ACC112 (cell line): ENCODE results near the gene CRIP1.

ENCODE experiments used
- H2AFZ ChIP-seq: fragments of 200-600 bp; sonication (generic); one replicate; pipeline ENCODE4 v1.6.0; 2017; ENCODE audit warnings: antibody characterized with exemption, low read length; ENCODE audit not compliant: unreplicated experiment
- H3K27ac ChIP-seq: fragments of 200-600 bp; sonication (generic); 2 replicates; pipeline ENCODE4 v1.5.1; 2014; ENCODE audit warnings: low read depth, mild to moderate bottlenecking, antibody characterized with exemption, low read length, moderate library complexity
- H3K27me3 ChIP-seq: fragments of 200-600 bp; sonication (generic); 2 replicates; pipeline ENCODE4 v1.6.1; 2014; ENCODE audit warnings: mild to moderate bottlenecking, antibody characterized with exemption, low read length, moderate library complexity, mixed read lengths; ENCODE audit not compliant: insufficient read depth
- H3K36me3 ChIP-seq: fragments of 200-600 bp; sonication (generic); 2 replicates; pipeline ENCODE4 v1.6.1; 2016; ENCODE audit warnings: mild to moderate bottlenecking, antibody characterized with exemption, low read length, moderate library complexity, mixed read lengths; ENCODE audit not compliant: insufficient read depth
- H3K4me1 ChIP-seq: fragments of 200-600 bp; sonication (generic); one replicate; pipeline ENCODE4 v1.6.1; 2016; ENCODE audit warnings: low read length, mixed read lengths; ENCODE audit not compliant: insufficient read depth, unreplicated experiment, control insufficient read depth
- H3K4me3 ChIP-seq: fragments of 200-600 bp; sonication (generic); 2 replicates; pipeline ENCODE4 v1.5.1; 2014; ENCODE audit warnings: mild to moderate bottlenecking, low read depth, low read length
- H3K79me2 ChIP-seq: fragments of 200-600 bp; sonication (generic); one replicate; pipeline ENCODE4 v1.6.0; 2016; ENCODE audit warnings: low read length; ENCODE audit not compliant: control insufficient read depth, unreplicated experiment, insufficient read depth

CRIP1 gene

GRCh38 chr14:105527381-105527825, 40.7 kb downstream of the CRIP1 start:
- Histone ChIP-seq H3K36me3 (no peaks in the 10 kb centered on the region), H3K4me1 (peaks cover 4% of the 10 kb centered on the region), H3K27ac (no peak overlapping the region), H3K4me3 (peak overlapping the region; percentile 86), H3K27me3 (peaks cover 16% of the 10 kb centered on the region; the same call in 1 of the 2 replicates), H2AFZ (no peak overlapping the region), H3K79me2 (no peaks in the 10 kb centered on the region)

- Histone ChIP-seq H3K27ac (no peak overlapping the region), H3K4me3 (peak overlapping the region; percentile 86), H3K79me2 (no peaks in the 10 kb centered on the region), H2AFZ (peak overlapping the region; percentile 87), H3K36me3 (no peaks in the 10 kb centered on the region), H3K27me3 (peaks cover 16% of the 10 kb centered on the region; the same call in 1 of the 2 replicates), H3K4me1 (peaks cover 4% of the 10 kb centered on the region)
Observed at GRCh38 chr14:105527826-105528585, 41.3 kb downstream of the CRIP1 start.

GRCh38 chr14:105528586-105529318, 42.1 kb downstream of the CRIP1 start:
- H3K27ac ChIP-seq, result no peak overlapping the region
- peaks cover 16% of the 10 kb centered on the region; the same call in 1 of the 2 replicates for H3K27me3 ChIP-seq
- peak overlapping the region; percentile 86 for H3K4me3 ChIP-seq
- no peaks in the 10 kb centered on the region for H3K36me3 ChIP-seq
- peak overlapping the region; percentile 93 for H2AFZ ChIP-seq
- peaks cover 4% of the 10 kb centered on the region for H3K4me1 ChIP-seq
- H3K79me2 ChIP-seq, result no peaks in the 10 kb centered on the region

GRCh38 chr14:105529319-105529568, 42.6 kb downstream of the CRIP1 start:
- no peaks in the 10 kb centered on the region for H3K79me2 ChIP-seq
- H2AFZ ChIP-seq, result no peak overlapping the region
- H3K27ac ChIP-seq, result no peak overlapping the region
- H3K36me3 ChIP-seq, result no peaks in the 10 kb centered on the region
- peaks cover 15% of the 10 kb centered on the region; the same call in 1 of the 2 replicates for H3K27me3 ChIP-seq
- peaks cover 4% of the 10 kb centered on the region for H3K4me1 ChIP-seq
- H3K4me3 ChIP-seq, result peak overlapping the region; percentile 86; the same call in 1 of the 2 replicates

GRCh38 chr14:105529569-105530284, 43.0 kb downstream of the CRIP1 start:
- Histone ChIP-seq H3K4me3 (no peak overlapping the region), H3K4me1 (peaks cover 4% of the 10 kb centered on the region), H3K27me3 (peaks cover 12% of the 10 kb centered on the region; the same call in 1 of the 2 replicates), H2AFZ (no peak overlapping the region), H3K27ac (no peak overlapping the region), H3K36me3 (no peaks in the 10 kb centered on the region), H3K79me2 (no peaks in the 10 kb centered on the region)

- no peak overlapping the region for H2AFZ ChIP-seq
- H3K36me3 ChIP-seq, result no peaks in the 10 kb centered on the region
- no peak overlapping the region for H3K27ac ChIP-seq
- no peaks in the 10 kb centered on the region for H3K79me2 ChIP-seq
- no peak overlapping the region for H3K4me3 ChIP-seq
- peaks cover 12% of the 10 kb centered on the region; the same call in 1 of the 2 replicates for H3K27me3 ChIP-seq
- peaks cover 4% of the 10 kb centered on the region for H3K4me1 ChIP-seq
Observed at GRCh38 chr14:105530285-105531087, 43.8 kb downstream of the CRIP1 start.

- peaks cover 4% of the 10 kb centered on the region for H3K4me1 ChIP-seq
- H3K79me2 ChIP-seq, result no peaks in the 10 kb centered on the region
- H3K27me3 ChIP-seq, result peaks cover 12% of the 10 kb centered on the region; the same call in 1 of the 2 replicates
- no peak overlapping the region for H2AFZ ChIP-seq
- H3K27ac ChIP-seq, result no peak overlapping the region
- no peak overlapping the region for H3K4me3 ChIP-seq
- H3K36me3 ChIP-seq, result no peaks in the 10 kb centered on the region
Observed at GRCh38 chr14:105531088-105531893, 44.6 kb downstream of the CRIP1 start.

- Histone ChIP-seq H3K79me2 (no peaks in the 10 kb centered on the region), H2AFZ (no peak overlapping the region), H3K4me1 (peaks cover 4% of the 10 kb centered on the region), H3K27me3 (peaks cover 8% of the 10 kb centered on the region; the same call in 1 of the 2 replicates), H3K4me3 (no peak overlapping the region), H3K27ac (no peak overlapping the region), H3K36me3 (no peaks in the 10 kb centered on the region)
Observed at GRCh38 chr14:105531894-105532623, 45.4 kb downstream of the CRIP1 start.

- peaks cover 2% of the 10 kb centered on the region; the same call in 1 of the 2 replicates for H3K27me3 ChIP-seq
- no peak overlapping the region for H3K27ac ChIP-seq
- H2AFZ ChIP-seq, result no peak overlapping the region
- H3K36me3 ChIP-seq, result no peaks in the 10 kb centered on the region
- H3K79me2 ChIP-seq, result no peaks in the 10 kb centered on the region
- H3K4me3 ChIP-seq, result no peak overlapping the region
- peaks cover 4% of the 10 kb centered on the region for H3K4me1 ChIP-seq
Observed at GRCh38 chr14:105532735-105533141, 46.1 kb downstream of the CRIP1 start.
